K562 (cell line): ENCODE data around the gene IL6ST. TPM values are rescaled to one million over a fixed set of nuclear protein-coding genes. Genes with fewer than 3 reads are reported as not detected.

Experiments
- ATAC-seq: fragments of 200-7000 bp; cut with Tn5 transposase; 3 replicates; pipeline ENCODE4 v1.9.1; 2020; ENCODE audit warnings: moderate library complexity
- BruUV-seq: library from RNA; stranded (reverse); fragments of 400-500 nt; replicated peaks from 2 replicates; lab custom pipeline; 2021; lab: Mats Ljungman, UMichigan
- CTCF ChIA-PET: fragments of 300-600 bp; formaldehyde crosslinking; extraction: SDS; loops from one replicate; lab custom pipeline; 2021; ENCODE audit warnings: low intra/inter-chr PET ratio; lab: Yijun Ruan, JAX
- POLR2A ChIA-PET: fragments of 300-600, 350-650 bp; sonication (Branson Sonifier 250); formaldehyde crosslinking; extraction: SDS; loops from one replicate; lab custom pipeline; 2021; ENCODE audit warnings: antibody characterized with exemption, inconsistent platforms; lab: Yijun Ruan, JAX
- DNase-seq, 4 experiments: peaks; one replicate each; pipeline versions ENCODE4 v3.0.0 to v3.0.0-alpha.2; 2011 to 2018; ENCODE audit warnings: low spot score in 3 of 4, mixed read lengths in 3 of 4; ENCODE audit errors: extremely low read depth in 1 of 4
- FAIRE-seq: peaks from 2 replicates; lab custom pipeline; 2011; peaks lifted over from hg19 to GRCh38; lab: Jason Lieb, UNC
- H2AFZ ChIP-seq: 2 replicates; pipeline ENCODE4 v1.6.0; 2011; ENCODE audit warnings: low read depth, low read length, control low read depth, inconsistent platforms
- H3K27ac ChIP-seq: fragments of 200-600 bp; 3 replicates; pipeline ENCODE4 v1.8.0; 2011; ENCODE audit warnings: low read depth, mild to moderate bottlenecking, control low read depth, inconsistent platforms, low read length, moderate library complexity, mixed read lengths; ENCODE audit errors: extremely low read depth
- H3K27me3 ChIP-seq, 2 experiments: fragments of 300-600 bp in 1 of 2; 2 replicates in 1 of 2; 3 replicates in 1 of 2; pipeline versions ENCODE4 v1.6.0 to v1.8.0; 2011; ENCODE audit warnings: inconsistent platforms in 2 of 2, low read length in 2 of 2, mild to moderate bottlenecking in 1 of 2, mixed read lengths in 1 of 2, moderate library complexity in 1 of 2; ENCODE audit not compliant: control insufficient read depth in 2 of 2, insufficient read depth in 2 of 2
- H3K36me3 ChIP-seq: fragments of 300-600 bp; 3 replicates; pipeline ENCODE4 v1.8.0; 2011; ENCODE audit warnings: mild to moderate bottlenecking, low read length, inconsistent platforms; ENCODE audit not compliant: control insufficient read depth, insufficient read depth
- H3K4me1 ChIP-seq, 2 experiments: fragments of 200-600 bp in 1 of 2; replicated peaks in 1 of 2; 2 replicates in 1 of 2; 3 replicates in 1 of 2; pipeline versions ENCODE4 v1.5.1 to v1.8.0; 2011; ENCODE audit warnings: inconsistent platforms in 2 of 2, low read length in 2 of 2, mild to moderate bottlenecking in 1 of 2, mixed read lengths in 1 of 2, moderate library complexity in 1 of 2; ENCODE audit not compliant: control insufficient read depth in 2 of 2, insufficient read depth in 2 of 2
- H3K4me2 ChIP-seq: 2 replicates; pipeline ENCODE4 v1.6.1; 2011; ENCODE audit warnings: low read length, control low read depth, inconsistent platforms, mixed read lengths; ENCODE audit not compliant: insufficient read depth
- H3K4me3 ChIP-seq: fragments of 200-600 bp; sonication (generic), shearing (Covaris generic); 2 replicates; pipeline ENCODE4 v1.5.1; 2016; ENCODE audit warnings: control low read depth, inconsistent platforms
- H3K79me2 ChIP-seq: fragments of 200-600 bp; 3 replicates; pipeline ENCODE4 v1.8.0; 2011; ENCODE audit warnings: low read length, inconsistent platforms; ENCODE audit not compliant: control insufficient read depth, insufficient read depth
- H3K9ac ChIP-seq, 2 experiments: 2 replicates each; pipeline versions ENCODE4 v1.6.0 to v1.6.1; 2011; ENCODE audit warnings: low read depth in 2 of 2, low read length in 2 of 2, control low read depth in 1 of 2, inconsistent platforms in 1 of 2, mild to moderate bottlenecking in 1 of 2, mixed read lengths in 1 of 2; ENCODE audit not compliant: insufficient read depth in 1 of 2
- H3K9me1 ChIP-seq: one replicate; pipeline ENCODE4 v1.6.0; 2011; ENCODE audit warnings: inconsistent platforms, mild to moderate bottlenecking, low read length, moderate library complexity; ENCODE audit not compliant: control insufficient read depth, insufficient read depth
- H3K9me3 ChIP-seq: replicated peaks from 2 replicates; pipeline ENCODE4 v1.5.1; 2011; ENCODE audit warnings: low read depth, low read length, inconsistent platforms; ENCODE audit not compliant: control insufficient read depth, insufficient read depth
- H4K20me1 ChIP-seq: replicated peaks from 2 replicates; pipeline ENCODE4 v1.6.1; 2011; ENCODE audit warnings: low read length, inconsistent platforms, mixed read lengths; ENCODE audit not compliant: control insufficient read depth, insufficient read depth
- ATF1 ChIP-seq, 2 experiments: fragments of 450-650 bp in 1 of 2; IDR thresholded peaks; 2 replicates each; pipeline ENCODE4 v1.6.1; 2016; ENCODE audit warnings: missing compliant biosample characterization in 1 of 2, missing genetic modification characterization in 1 of 2
- BCL6 ChIP-seq: fragments of 250-450 bp; sonication (Bioruptor Pico); IDR thresholded peaks from 2 replicates; pipeline ENCODE4 v1.4.0; 2020
- CAMTA2 ChIP-seq: fragments of 250-450 bp; sonication (Bioruptor Pico); conservative IDR thresholded peaks from 2 replicates; pipeline ENCODE4 v1.5.1; 2022
- CBFA2T3 ChIP-seq: fragments of 450-650 bp; IDR thresholded peaks from 2 replicates; pipeline ENCODE4 v1.6.1; 2017
- DDX20 ChIP-seq: fragments of 450-650 bp; IDR thresholded peaks from 2 replicates; pipeline ENCODE4 v1.6.1; 2016; ENCODE audit warnings: missing genetic modification characterization, low read depth, mild to moderate bottlenecking, missing compliant biosample characterization, moderate library complexity
- GABPB1 ChIP-seq: sonication (generic); formaldehyde crosslinking; IDR thresholded peaks from 2 replicates; pipeline ENCODE4 v1.8.0; 2022; ENCODE audit warnings: mild to moderate bottlenecking, missing genetic modification reagents
- HEY1 ChIP-seq: fragments of 250-450 bp; sonication (Bioruptor Pico); IDR thresholded peaks from 2 replicates; pipeline ENCODE4 v1.5.0; 2020; ENCODE audit warnings: mild to moderate bottlenecking, moderate library complexity, borderline replicate concordance
- HLTF ChIP-seq: fragments of 450-650 bp; IDR thresholded peaks from 2 replicates; pipeline ENCODE4 v1.6.1; 2016
- IRF2 ChIP-seq: sonication (generic); formaldehyde crosslinking; IDR thresholded peaks from 2 replicates; pipeline ENCODE4 v1.8.1; 2022; ENCODE audit warnings: mild to moderate bottlenecking, missing genetic modification reagents
- NFE2 ChIP-seq: IDR thresholded peaks from 2 replicates; pipeline ENCODE4 v1.6.1; 2014; ENCODE audit warnings: antibody characterized with exemption, low read depth
- NUFIP1 ChIP-seq: fragments of 450-650 bp; IDR thresholded peaks from 2 replicates; pipeline ENCODE4 v1.6.1; 2018; ENCODE audit not compliant: partially characterized antibody
- POLR2G ChIP-seq: fragments of 200-400 bp; formaldehyde crosslinking; IDR thresholded peaks from 2 replicates; pipeline ENCODE4 v1.6.1; 2017; ENCODE audit warnings: low read depth, mild to moderate bottlenecking, antibody characterized with exemption, low read length, moderate library complexity
- TEAD4 ChIP-seq, 2 experiments: sonication (generic) in 1 of 2; formaldehyde crosslinking in 1 of 2; IDR thresholded peaks; 2 replicates each; pipeline versions ENCODE4 v1.6.1 to v1.8.0; 2012 to 2022; ENCODE audit warnings: borderline replicate concordance in 1 of 2, inconsistent platforms in 1 of 2, low read length in 1 of 2, mild to moderate bottlenecking in 1 of 2, missing genetic modification reagents in 1 of 2
- ZBED1 ChIP-seq: IDR thresholded peaks from 2 replicates; pipeline ENCODE4 v1.6.1; 2014
- ZNF133 ChIP-seq: fragments of 250-450 bp; sonication (Bioruptor Pico); IDR thresholded peaks from 2 replicates; pipeline ENCODE4 v1.4.0; 2020; ENCODE audit warnings: mild to moderate bottlenecking
- ZNF583 ChIP-seq: fragments of 250-450 bp; sonication (Bioruptor Pico); IDR thresholded peaks from 2 replicates; pipeline ENCODE4 v1.4.0; 2020
- ZNF668 ChIP-seq: fragments of 250-450 bp; sonication (Bioruptor Pico); IDR thresholded peaks from 2 replicates; pipeline ENCODE4 v1.8.0; 2022; ENCODE audit warnings: mild to moderate bottlenecking, inconsistent platforms
- ZNF785 ChIP-seq: fragments of 250-450 bp; sonication (Bioruptor Pico); IDR thresholded peaks from 2 replicates; pipeline ENCODE4 v1.4.0; 2020; ENCODE audit warnings: mild to moderate bottlenecking
- WGBS: fragments of 100-300 bp; shearing (Covaris generic); methylation state at CpG from one replicate; pipeline ENCODE4 v1.1.6; 2016; ENCODE audit warnings: low coverage, mixed read lengths; ENCODE audit not compliant: insufficient coverage; ENCODE audit errors: missing lambda C conversion rate; 5-methylcytosine and 5-hydroxymethylcytosine counted together
- in situ Hi-C: fragments of 300-500 bp; cut with MboI; formaldehyde crosslinking; loops from 4 replicates; pipeline ENCODE4 v1.15.0; 2018; ENCODE audit warnings: inconsistent platforms, mixed read lengths
- intact Hi-C: fragments of 100-400 bp; cut with micrococcal nuclease; formaldehyde crosslinking; loops from 2 replicates; pipeline ENCODE4 v1.14.2; 2022
- polyA plus RNA-seq, 8 experiments: library from polyadenylated mRNA; depleted of rRNA in 4 of 8; stranded (reverse) in 5 of 8; unstranded in 3 of 8; fragments of >200 nt; fragmentation: Nextera tagmentation in 2 of 8; fragmentation: Illumina TruSeq in 1 of 8; extraction: Ambion mirVana in 2 of 8; extraction: Trizol in 1 of 8; gene quantifications; 2 replicates each; pipeline versions ENCODE4 v1.2.1 to v1.2.3, GENCODE V29; 2011 to 2014; ENCODE audit warnings: inconsistent platforms in 1 of 8, missing spikeins in 1 of 8
- total RNA-seq, 7 experiments: library from RNA; depleted of rRNA in 6 of 7; stranded (reverse); fragments of >200 nt in 6 of 7; fragmentation: Illumina TruSeq in 2 of 7; extraction: Trizol in 2 of 7; gene quantifications; 2 replicates each; pipeline versions ENCODE4 v1.2.1 to v1.2.3, GENCODE V29; 2011 to 2021; ENCODE audit warnings: low replicate concordance in 1 of 7
- TF ChIP-seq, protein P1 (sequence below): fragments of 450-650 bp; formaldehyde crosslinking; IDR thresholded peaks from 2 replicates; pipeline ENCODE4 v1.4.0; 2022; ENCODE audit warnings: missing genetic modification characterization
- TF ChIP-seq, protein P2 (sequence below): fragments of 250-450 bp; sonication (Bioruptor Pico); IDR thresholded peaks from 2 replicates; pipeline ENCODE4 v1.5.0; 2021; ENCODE audit warnings: mild to moderate bottlenecking, borderline replicate concordance

The IL6ST gene
- total and polyA plus RNA-seq, 9 of the 15 experiments (the other 6 are each of a cell fraction or from before 2014, with no cell fraction given): 2.0 to 27.0 (median 7.9) TPM

DNA sequence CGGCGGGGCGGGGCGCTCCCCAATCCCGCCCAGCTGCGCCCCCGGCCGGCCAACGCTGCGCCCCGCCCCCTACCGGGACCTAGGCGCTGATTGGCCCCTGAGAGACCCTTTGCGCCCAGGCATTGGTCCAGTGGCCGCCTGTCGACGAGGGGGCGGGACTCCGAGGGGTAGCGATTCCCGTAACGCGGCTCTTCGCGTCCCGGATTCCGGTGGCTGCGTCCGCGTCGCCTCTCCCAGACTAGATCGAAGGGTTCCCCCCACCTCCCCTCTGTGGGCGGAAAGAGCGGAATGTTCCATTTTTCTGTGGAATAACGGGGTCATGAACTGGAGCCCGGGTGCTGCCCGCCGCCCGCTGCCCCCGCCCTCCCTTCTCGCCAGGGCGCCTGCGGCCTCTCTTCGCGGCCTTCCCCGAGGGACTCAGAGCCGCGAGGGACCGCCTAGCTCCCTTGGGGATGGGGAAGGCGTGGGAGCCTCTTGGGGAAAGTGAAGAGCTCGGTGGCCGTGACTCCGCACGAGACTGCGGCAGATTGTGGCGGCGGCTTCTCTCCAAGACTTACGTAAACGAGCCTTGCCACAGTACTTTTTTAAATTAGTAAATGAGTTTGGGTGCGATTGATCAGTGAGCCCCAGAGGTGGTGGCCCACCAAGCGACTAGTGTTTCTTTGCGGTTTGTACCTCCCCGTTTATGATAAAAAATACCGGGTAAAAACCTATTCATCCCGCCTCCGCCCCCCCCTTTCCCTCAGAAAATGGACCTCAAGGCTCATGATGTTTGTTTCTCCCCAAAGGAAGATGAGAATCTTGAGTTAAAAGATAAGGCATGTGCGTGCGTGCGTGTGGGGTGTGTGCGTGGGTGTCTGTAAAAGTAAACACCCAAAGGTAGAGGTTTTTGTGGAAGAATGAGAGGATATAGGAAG is 493 bp upstream of the IL6ST start:
- Histone ChIP-seq H3K4me1 (peaks cover 16 to 33% of the 10 kb centered on the region in 2 experiments), H3K4me3 (peak overlapping the region; percentile 90), H3K4me2 (peak overlapping the region; percentile 89), H3K9ac (peak overlapping the region; percentile 85 to 91), H3K27me3 (no peaks in the 10 kb centered on the region), H3K27ac (peak overlapping the region; percentile 90), H4K20me1 (no peaks in the 10 kb centered on the region), H3K36me3 (no peaks in the 10 kb centered on the region), H2AFZ (peak overlapping the region; percentile 91), H3K79me2 (peaks cover 45% of the 10 kb centered on the region), H3K9me1 (no peaks in the 10 kb centered on the region), H3K9me3 (no peaks in the 10 kb centered on the region)
- intact Hi-C loops: loop anchor here (2.0 to 5.0 kb wide), 4 partner anchors 42 to 207 kb away; no protein-coding TSS in a partner anchor
- WGBS: under 1% methylated on average over 54 of the region's 70 CpGs
- ChIA-PET CTCF (no interaction called here), POLR2A (interaction anchor here (0.6 to 1.4 kb wide), 7 partner anchors 8 to 671 kb away, joined by 3 to 5 read pairs (median 4); no protein-coding TSS in a partner anchor)
- ATAC-seq (peak; percentile 98), DNase-seq (peak; percentile 97 to 98 (median 98)), FAIRE-seq (peak; percentile 87)
- BruUV-seq: TSS peak; percentile 77
- in situ Hi-C loops: no loop called here
- TF ChIP-seq ATF1 (CRISPR knock-in tag; IDR thresholded peaks at IDR 0.05) (no peak; the same call in 1 of the 2 replicates), ATF1 (tag; IDR thresholded peaks at IDR 0.05) (peak; percentile 79), CBFA2T3 (peak; percentile 25; the same call in 1 of the 2 replicates), CAMTA2 (CRISPR knock-in tag) (no peak), ZNF668 (CRISPR knock-in tag) (no peak), NUFIP1 (no peak), ZNF133 (CRISPR knock-in tag) (no peak), POLR2G (peak; percentile 91), TEAD4 (IDR thresholded peaks at IDR 0.05; ENCODE audit: low read length) (peak; percentile 49; the same call in 1 of the 2 replicates), TEAD4 (CRISPR knock-in tag; IDR thresholded peaks at IDR 0.05; ENCODE audit: borderline replicate concordance) (no peak), HLTF (no peak), DDX20 (tag) (no peak), HEY1 (no peak), IRF2 (CRISPR knock-in tag) (no peak), ZBED1 (no peak), GABPB1 (CRISPR knock-in tag) (no peak; the same call in 1 of the 2 replicates), ZNF785 (CRISPR knock-in tag) (no peak), ZNF583 (CRISPR knock-in tag) (no peak), BCL6 (CRISPR knock-in tag) (no peak), NFE2 (no peak)
- TF ChIP-seq, protein P1, sequence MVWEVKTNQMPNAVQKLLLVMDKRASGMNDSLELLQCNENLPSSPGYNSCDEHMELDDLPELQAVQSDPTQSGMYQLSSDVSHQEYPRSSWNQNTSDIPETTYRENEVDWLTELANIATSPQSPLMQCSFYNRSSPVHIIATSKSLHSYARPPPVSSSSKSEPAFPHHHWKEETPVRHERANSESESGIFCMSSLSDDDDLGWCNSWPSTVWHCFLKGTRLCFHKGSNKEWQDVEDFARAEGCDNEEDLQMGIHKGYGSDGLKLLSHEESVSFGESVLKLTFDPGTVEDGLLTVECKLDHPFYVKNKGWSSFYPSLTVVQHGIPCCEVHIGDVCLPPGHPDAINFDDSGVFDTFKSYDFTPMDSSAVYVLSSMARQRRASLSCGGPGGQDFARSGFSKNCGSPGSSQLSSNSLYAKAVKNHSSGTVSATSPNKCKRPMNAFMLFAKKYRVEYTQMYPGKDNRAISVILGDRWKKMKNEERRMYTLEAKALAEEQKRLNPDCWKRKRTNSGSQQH (CRISPR knock-in tag): no peak
- TF ChIP-seq, protein P2, sequence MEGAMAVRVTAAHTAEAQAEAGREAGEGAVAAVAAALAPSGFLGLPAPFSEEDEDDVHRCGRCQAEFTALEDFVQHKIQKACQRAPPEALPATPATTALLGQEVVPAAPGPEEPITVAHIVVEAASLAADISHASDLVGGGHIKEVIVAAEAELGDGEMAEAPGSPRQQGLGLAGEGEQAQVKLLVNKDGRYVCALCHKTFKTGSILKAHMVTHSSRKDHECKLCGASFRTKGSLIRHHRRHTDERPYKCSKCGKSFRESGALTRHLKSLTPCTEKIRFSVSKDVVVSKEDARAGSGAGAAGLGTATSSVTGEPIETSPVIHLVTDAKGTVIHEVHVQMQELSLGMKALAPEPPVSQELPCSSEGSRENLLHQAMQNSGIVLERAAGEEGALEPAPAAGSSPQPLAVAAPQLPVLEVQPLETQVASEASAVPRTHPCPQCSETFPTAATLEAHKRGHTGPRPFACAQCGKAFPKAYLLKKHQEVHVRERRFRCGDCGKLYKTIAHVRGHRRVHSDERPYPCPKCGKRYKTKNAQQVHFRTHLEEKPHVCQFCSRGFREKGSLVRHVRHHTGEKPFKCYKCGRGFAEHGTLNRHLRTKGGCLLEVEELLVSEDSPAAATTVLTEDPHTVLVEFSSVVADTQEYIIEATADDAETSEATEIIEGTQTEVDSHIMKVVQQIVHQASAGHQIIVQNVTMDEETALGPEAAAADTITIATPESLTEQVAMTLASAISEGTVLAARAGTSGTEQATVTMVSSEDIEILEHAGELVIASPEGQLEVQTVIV (CRISPR knock-in tag): no peak
